ENCODE data around the gene FOLR3. TPM values are rescaled to one million over a fixed set of nuclear protein-coding genes. Genes with fewer than 3 reads are reported as not detected.
A peak's percentile ranks its signal among the peaks of the same experiment; 100 is the strongest.

FOLR3 gene
- total RNA-seq, 2 donors from 2014 or later = not detected

DNA sequence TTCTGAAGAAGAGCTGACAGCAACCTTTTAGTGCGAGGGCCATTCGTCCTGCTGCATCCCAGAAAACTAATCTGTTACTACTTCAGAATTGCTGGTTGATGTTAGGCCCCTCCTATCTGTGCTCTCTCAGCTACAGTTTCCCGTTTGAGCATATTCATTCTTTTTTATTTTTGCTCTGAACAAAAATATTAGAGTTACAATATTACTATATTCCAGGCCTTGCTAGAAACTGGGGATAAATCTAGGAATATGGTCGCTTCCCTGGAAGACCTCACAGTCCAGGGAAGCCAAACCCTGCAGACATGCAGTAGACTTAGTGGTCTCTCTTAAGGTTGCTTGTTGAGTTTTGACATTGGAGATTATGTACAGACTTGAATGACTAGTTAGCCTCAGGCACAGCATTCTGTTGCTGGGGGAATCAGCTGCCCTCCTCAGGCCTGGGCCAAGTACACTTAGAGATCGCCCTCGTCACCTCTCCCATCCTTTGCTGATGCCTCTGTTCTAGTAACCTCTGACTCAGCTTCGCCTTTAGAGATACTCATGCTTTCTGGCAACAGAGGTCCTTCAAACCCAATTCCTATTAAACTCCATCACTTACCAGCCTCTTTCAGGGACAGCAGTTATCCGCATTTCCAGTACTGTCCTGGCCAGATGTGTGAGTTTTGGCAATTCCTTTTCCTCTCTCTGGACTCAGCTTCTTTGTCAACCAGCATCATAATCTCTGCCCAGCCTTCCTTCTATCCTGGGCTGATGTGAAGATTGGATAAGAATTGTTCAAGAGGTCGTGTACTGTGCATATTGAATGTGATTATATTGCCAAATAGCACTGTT, 22.3 kb upstream of the FOLR3 start:
- peaks cover 17% of the 10 kb centered on the region for H3K4me1 ChIP-seq
- no peak for TF ChIP-seq POLR2A (IDR thresholded peaks at IDR 0.05)
- H3K27me3 ChIP-seq = no peaks in the 10 kb centered on the region
- peak overlapping the region; percentile 81 to 97 (median 96) for H3K27ac ChIP-seq
- DNase-seq (no peak), ATAC-seq (peak; percentile 0)
- H3K4me3 ChIP-seq = no peak overlapping the region
- no peaks in the 10 kb centered on the region for H3K36me3 ChIP-seq (replicated peaks in 1 of 2; ENCODE audit: insufficient read depth in 1 of 2, low read depth in 2 of 2)
- 61 to 63% methylated on average over 9 of the region's 9 CpGs for WGBS, 2 donors
- intact Hi-C loops (cut with DNase I) = no loop called here
- no peaks in the 10 kb centered on the region for H3K9me3 ChIP-seq

DNA sequence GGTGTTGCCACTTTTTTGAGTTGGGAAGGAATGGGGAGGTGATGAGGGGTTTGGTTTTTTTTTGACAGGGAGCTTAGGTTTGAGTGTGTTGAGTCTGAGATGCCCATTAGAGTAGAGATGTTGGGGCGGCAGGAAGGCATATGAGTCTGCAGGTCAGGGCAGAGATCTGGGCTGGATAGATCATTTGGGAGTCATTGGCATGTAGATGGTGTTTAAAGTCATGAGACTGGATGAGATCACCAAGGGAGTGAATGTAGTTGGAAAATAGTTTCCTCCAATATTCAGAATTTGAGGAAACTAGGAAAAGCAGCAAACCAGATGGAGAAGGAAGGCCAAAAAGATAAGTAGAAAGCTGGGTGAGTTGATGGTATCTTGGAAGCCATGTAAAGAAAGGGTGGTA, 21.0 kb upstream of the FOLR3 start:
- Histone ChIP-seq H3K9me3 (no peaks in the 10 kb centered on the region), H3K4me3 (no peak overlapping the region), H3K36me3 (replicated peaks in 1 of 2; ENCODE audit: insufficient read depth in 1 of 2, low read depth in 2 of 2) (no peaks in the 10 kb centered on the region), H3K27me3 (no peaks in the 10 kb centered on the region), H3K27ac (no peak overlapping the region), H3K4me1 (peaks cover 20% of the 10 kb centered on the region)
- DNase-seq (no peak), ATAC-seq (no peak)
- intact Hi-C loops (cut with DNase I) = no loop called here
- WGBS, 2 donors = 92 to 93% methylated on average over 1 of the region's 1 CpG
- TF ChIP-seq POLR2A (IDR thresholded peaks at IDR 0.05) = no peak
- TF ChIP-seq CTCF (IDR thresholded peaks at IDR 0.05) = no peak

GRCh38 chr11:72116019-72116755, 19.3 kb upstream of the FOLR3 start:
- H3K27ac ChIP-seq = no peak overlapping the region
- intact Hi-C loops (cut with DNase I) = no loop called here
- 83 to 86% methylated on average over 6 of the region's 6 CpGs for WGBS, 2 donors
- H3K36me3 ChIP-seq (replicated peaks in 1 of 2; ENCODE audit: insufficient read depth in 1 of 2, low read depth in 2 of 2) = no peaks in the 10 kb centered on the region
- no peak for ATAC-seq
- no peaks in the 10 kb centered on the region for H3K9me3 ChIP-seq
- TF ChIP-seq CTCF (IDR thresholded peaks at IDR 0.05) (no peak), POLR2A (IDR thresholded peaks at IDR 0.05) (no peak)
- no peak for DNase-seq
- H3K27me3 ChIP-seq = no peaks in the 10 kb centered on the region
- peaks cover 18% of the 10 kb centered on the region for H3K4me1 ChIP-seq
- H3K4me3 ChIP-seq = no peak overlapping the region

DNA sequence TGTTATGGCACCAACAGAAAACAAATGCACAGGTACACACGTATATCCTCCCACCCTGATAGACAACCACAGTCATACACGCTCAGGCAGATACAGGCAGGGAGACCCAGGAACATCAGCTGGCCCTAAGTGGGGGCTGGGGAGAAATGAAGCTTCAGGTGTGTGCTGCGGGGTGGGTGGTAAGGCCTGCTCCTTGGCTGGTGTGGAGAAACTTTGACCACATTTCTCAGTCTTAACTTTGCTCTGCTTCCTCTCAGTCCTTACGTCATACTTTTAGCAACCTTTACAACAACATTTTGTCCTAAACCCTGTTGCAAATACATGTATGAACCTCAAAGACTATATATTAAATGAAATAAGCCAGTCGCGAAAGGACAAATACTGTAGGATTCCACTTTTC, 16.3 kb upstream of the FOLR3 start:
- H3K27ac ChIP-seq = peak overlapping the region in 1 of 4 donors; percentile 22
- no peaks in the 10 kb centered on the region for H3K27me3 ChIP-seq
- ATAC-seq = peak; percentile 13
- DNase-seq = no peak
- no peak for TF ChIP-seq CTCF (IDR thresholded peaks at IDR 0.05)
- TF ChIP-seq POLR2A (IDR thresholded peaks at IDR 0.05) = no peak
- 62 to 81% methylated on average over 6 of the region's 6 CpGs for WGBS, 2 donors
- H3K9me3 ChIP-seq = no peaks in the 10 kb centered on the region
- peaks cover 11% of the 10 kb centered on the region for H3K4me1 ChIP-seq
- H3K4me3 ChIP-seq = no peak overlapping the region
- H3K36me3 ChIP-seq (replicated peaks in 1 of 2; ENCODE audit: insufficient read depth in 1 of 2, low read depth in 2 of 2) = no peaks in the 10 kb centered on the region
- intact Hi-C loops (cut with DNase I) = no loop called here

- H3K4me1 ChIP-seq = peaks cover 11% of the 10 kb centered on the region
- intact Hi-C loops (cut with DNase I) = no loop called here
- H3K27ac ChIP-seq = no peak overlapping the region
- no peaks in the 10 kb centered on the region for H3K36me3 ChIP-seq (replicated peaks in 1 of 2; ENCODE audit: insufficient read depth in 1 of 2, low read depth in 2 of 2)
- H3K4me3 ChIP-seq = no peak overlapping the region
- WGBS, 2 donors = 67% methylated on average over 2 of the region's 2 CpGs
- no peaks in the 10 kb centered on the region for H3K9me3 ChIP-seq
- no peak for TF ChIP-seq CTCF (IDR thresholded peaks at IDR 0.05)
- TF ChIP-seq POLR2A (IDR thresholded peaks at IDR 0.05) = no peak
- ATAC-seq (no peak), DNase-seq (no peak)
- H3K27me3 ChIP-seq = no peaks in the 10 kb centered on the region
These were observed 14.6 kb upstream of the FOLR3 start for GRCh38 chr11:72120930-72121329.

Data from body of pancreas (tissue), 4 donors.